Measurements from ENCODE around the gene RUVBL1.
A peak's percentile ranks its signal among the peaks of the same experiment; 100 is the strongest.

The RUVBL1 gene

DNA sequence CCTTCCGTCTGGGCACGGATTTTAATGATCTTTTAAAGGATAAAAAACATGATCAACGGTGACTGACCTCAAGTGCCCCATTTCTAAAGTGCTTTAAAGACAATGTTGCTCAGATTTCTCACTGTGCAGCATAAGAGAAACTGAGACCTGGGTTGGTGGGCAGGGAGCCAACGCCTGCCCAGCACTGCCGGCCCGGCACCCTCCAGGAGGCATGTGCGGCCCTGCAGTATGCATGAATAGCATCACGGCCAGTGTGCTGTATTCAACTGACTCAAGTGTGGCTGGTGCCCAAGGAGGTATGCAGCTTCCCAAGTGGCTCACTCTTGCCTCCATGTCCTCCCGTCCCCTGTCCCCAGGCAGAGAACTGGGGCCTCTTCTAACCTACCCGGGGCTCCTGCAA, 41.1 kb downstream of the RUVBL1 start:
- peaks cover 5 to 16% (median 7%) of the 10 kb centered on the region in 10 experiments for H3K4me1 ChIP-seq
- H4K20me1 ChIP-seq: peaks cover 0 to 94% (median 43%) of the 10 kb centered on the region in 11 experiments; a peak in 20 of 22 replicates
- no peak for TF ChIP-seq Cebpa-rat (IDR thresholded peaks at IDR 0.05)
- H3K4me3 ChIP-seq: no peak overlapping the region
- no peak overlapping the region for H3K27ac ChIP-seq
- H3K36me3 ChIP-seq: peaks cover 75 to 99% (median 92%) of the 10 kb centered on the region in 11 experiments
- H3K27me3 ChIP-seq: peaks cover 0 to 16% (median 10%) of the 10 kb centered on the region in 11 experiments; a peak in 16 of 22 replicates
- no peak overlapping the region for H3K4me2 ChIP-seq
- H3K9me3 ChIP-seq (replicated peaks in 1 of 11): no peaks in the 10 kb centered on the region
- no peak overlapping the region for H3K9ac ChIP-seq

DNA sequence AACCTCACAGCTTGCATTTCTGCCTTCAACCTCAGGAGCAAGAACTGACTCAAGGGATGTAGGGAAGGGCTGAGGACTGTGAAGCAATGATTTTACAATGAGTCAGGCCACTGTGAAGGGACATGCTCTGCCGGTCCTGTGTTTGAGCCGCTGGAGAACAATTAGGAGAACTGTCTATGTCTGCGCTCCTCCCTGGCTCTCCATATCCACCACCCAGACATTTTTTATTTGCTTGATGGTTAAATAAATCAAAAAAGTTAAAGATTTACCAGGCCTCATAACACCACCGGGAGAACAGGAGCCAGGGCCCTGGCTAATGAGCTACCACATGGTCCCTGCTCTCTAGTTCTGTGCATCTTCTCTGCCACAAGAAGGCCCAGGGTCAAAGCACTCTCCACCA, 41.8 kb downstream of the RUVBL1 start:
- Histone ChIP-seq H3K4me1 (peaks cover 12 to 23% (median 14%) of the 10 kb centered on the region in 10 experiments), H3K9me3 (replicated peaks in 1 of 11) (no peaks in the 10 kb centered on the region), H3K27me3 (peaks cover 2 to 23% (median 17%) of the 10 kb centered on the region in 11 experiments), H3K27ac (no peak overlapping the region), H3K4me3 (no peak overlapping the region), H3K36me3 (peaks cover 68 to 94% (median 85%) of the 10 kb centered on the region in 11 experiments), H3K4me2 (no peak overlapping the region), H4K20me1 (peaks cover 2 to 94% (median 47%) of the 10 kb centered on the region in 11 experiments; a peak in 20 of 22 replicates), H3K9ac (no peak overlapping the region)
- TF ChIP-seq Cebpa-rat (IDR thresholded peaks at IDR 0.05): no peak

DNA sequence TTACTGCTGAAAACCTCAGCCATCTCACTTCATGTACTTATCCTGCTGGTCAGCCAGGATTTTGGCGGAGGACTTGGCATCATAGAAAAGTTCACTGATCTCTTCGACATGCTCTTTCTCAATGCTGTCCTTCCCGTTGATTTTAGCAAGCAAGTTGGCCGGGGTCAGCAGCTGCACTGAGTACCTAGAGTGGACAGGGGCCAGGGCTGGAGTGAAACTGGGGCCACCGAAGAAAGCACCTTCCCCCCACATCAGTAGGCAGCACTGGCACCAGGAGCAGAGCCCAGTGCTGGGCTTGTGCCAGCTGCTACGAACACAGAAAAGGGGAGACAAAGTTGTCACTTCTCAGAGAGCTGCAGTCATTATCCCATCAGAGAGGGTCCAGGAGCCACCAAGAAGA, 42.4 kb downstream of the RUVBL1 start:
- peaks cover 8 to 29% (median 23%) of the 10 kb centered on the region in 11 experiments for H3K27me3 ChIP-seq
- no peak overlapping the region for H3K4me3 ChIP-seq
- H3K27ac ChIP-seq: no peak overlapping the region
- H3K9me3 ChIP-seq (replicated peaks in 1 of 11): no peaks in the 10 kb centered on the region
- H4K20me1 ChIP-seq: peaks cover 9 to 94% (median 54%) of the 10 kb centered on the region in 11 experiments; a peak in 21 of 22 replicates
- TF ChIP-seq Cebpa-rat (IDR thresholded peaks at IDR 0.05): no peak
- H3K4me2 ChIP-seq: no peak overlapping the region
- H3K36me3 ChIP-seq: peaks cover 62 to 90% (median 79%) of the 10 kb centered on the region in 11 experiments
- no peak overlapping the region for H3K9ac ChIP-seq
- peaks cover 18 to 29% (median 20%) of the 10 kb centered on the region in 10 experiments for H3K4me1 ChIP-seq

DNA sequence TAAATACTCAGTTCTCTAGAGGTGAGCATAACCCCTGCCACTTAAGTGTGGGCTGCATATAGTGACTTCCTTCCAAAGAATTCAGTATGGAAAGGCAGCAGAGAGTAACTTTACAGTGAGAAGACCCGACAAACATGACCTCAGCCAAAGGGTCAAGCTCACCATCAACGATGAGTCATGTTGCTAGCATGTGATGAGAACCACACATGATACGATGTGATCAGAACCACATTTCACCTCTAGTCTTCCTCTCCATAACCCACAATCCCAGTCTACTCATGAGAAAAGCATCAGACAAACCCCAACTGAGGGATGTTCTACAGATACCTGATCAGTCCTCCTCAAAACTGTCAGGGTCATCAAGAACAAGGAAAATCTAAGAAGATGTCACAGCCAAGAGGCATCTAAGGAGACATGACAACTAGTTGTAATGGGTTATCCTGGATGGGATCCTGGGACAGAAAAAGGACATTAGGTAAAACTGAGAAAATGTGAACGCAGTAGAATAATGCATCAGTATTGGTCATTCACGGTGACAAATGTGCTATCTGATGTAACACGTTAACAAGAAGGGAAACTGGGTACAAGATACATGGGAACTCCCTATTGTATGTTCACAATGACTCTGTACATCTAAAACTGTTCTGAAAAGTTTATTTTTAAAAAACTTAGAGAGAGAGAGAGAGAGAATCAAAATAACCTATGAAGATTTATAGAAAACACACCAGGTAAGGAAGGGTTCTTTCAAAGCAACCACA, 43.1 kb downstream of the RUVBL1 start:
- Histone ChIP-seq H3K36me3 (peaks cover 54 to 84% (median 71%) of the 10 kb centered on the region in 11 experiments), H3K9ac (no peak overlapping the region), H3K9me3 (replicated peaks in 1 of 11) (no peaks in the 10 kb centered on the region), H4K20me1 (peaks cover 16 to 94% (median 60%) of the 10 kb centered on the region in 11 experiments; a peak in 21 of 22 replicates), H3K27me3 (peaks cover 15 to 36% (median 30%) of the 10 kb centered on the region in 11 experiments), H3K4me3 (no peak overlapping the region), H3K4me2 (peak overlapping the region in 2 of 11 experiments; percentile 28 to 37; a peak in 4 of 22 replicates), H3K27ac (no peak overlapping the region), H3K4me1 (peaks cover 24 to 35% (median 27%) of the 10 kb centered on the region in 10 experiments)
- TF ChIP-seq Cebpa-rat (IDR thresholded peaks at IDR 0.05): no peak

DNA sequence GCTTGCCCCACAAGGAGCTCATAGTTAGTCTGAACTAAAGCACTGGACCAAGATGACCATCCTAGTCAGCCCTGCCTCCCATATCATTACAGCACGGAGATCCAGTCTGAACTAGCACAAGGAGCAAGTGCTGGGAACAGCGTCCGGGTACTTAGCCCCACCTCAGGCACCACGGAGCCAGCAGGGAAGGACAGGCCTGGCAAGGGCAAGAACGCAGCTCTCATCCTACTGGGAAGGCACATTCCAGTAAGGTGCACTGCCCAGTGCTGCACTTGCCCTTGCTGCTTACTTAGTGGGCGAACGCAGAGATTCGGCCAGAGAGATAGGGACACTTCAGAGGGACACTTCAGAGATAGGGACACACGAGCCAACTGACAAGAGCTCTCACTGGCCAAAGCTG, 43.8 kb downstream of the RUVBL1 start:
- Histone ChIP-seq H3K9ac (no peak overlapping the region), H3K27ac (no peak overlapping the region), H3K9me3 (replicated peaks in 1 of 11) (no peaks in the 10 kb centered on the region), H3K4me3 (no peak overlapping the region), H3K36me3 (peaks cover 48 to 82% (median 66%) of the 10 kb centered on the region in 11 experiments), H3K27me3 (peaks cover 16 to 40% (median 32%) of the 10 kb centered on the region in 11 experiments), H4K20me1 (peaks cover 23 to 94% (median 66%) of the 10 kb centered on the region in 11 experiments; a peak in 21 of 22 replicates), H3K4me1 (peaks cover 24 to 40% (median 29%) of the 10 kb centered on the region in 10 experiments), H3K4me2 (peak overlapping the region in 1 of 11 experiments; percentile 28; a peak in 1 of 22 replicates)
- TF ChIP-seq Cebpa-rat (IDR thresholded peaks at IDR 0.05): no peak

DNA sequence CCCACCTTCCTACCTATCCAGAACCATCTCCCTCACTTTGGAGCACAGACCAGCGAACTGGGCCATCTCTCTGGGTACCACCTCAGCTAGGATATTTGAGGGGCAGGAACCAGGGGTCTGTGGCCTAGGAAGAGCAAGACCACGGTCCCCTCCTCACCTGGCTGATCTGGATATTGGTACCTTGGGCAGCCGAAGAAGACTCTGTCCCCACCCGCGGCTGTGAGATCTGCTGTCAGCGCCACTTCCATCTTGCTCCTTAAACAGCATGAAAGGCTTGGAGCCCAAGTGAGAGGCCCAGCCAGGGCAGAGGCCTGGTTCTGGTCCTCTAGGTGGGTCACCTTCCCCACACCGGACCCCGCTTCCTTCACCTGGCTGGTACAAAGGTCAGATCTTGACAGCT, 44.7 kb downstream of the RUVBL1 start:
- Histone ChIP-seq H3K36me3 (peaks cover 38 to 78% (median 65%) of the 10 kb centered on the region in 11 experiments), H3K4me3 (no peak overlapping the region)

DNA sequence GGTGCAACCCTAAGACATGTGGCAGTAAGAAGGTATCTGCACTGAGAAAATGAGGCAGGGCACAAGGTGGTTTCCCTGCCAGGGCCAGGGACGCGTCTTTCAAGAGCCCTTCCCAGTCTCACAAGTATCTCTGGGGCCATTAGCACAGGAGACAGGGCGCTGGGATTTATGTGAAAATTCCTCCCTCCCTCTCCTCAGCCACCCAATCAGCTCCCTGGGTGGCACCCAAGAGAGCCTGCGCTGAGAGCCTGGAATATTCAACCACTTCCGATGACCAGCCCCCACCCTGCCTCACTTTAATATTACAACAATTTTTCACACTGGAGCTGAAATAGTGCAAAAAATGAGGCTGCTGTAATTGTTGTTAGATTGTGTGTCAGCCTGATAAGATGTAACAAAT, 45.3 kb downstream of the RUVBL1 start:
- Histone ChIP-seq H4K20me1 (peaks cover 38 to 97% (median 78%) of the 10 kb centered on the region in 11 experiments; a peak in 21 of 22 replicates), H3K9ac (no peak overlapping the region), H3K4me2 (peak overlapping the region in 5 of 11 experiments; percentile 74 to 89 (median 86); a peak in 4 of 22 replicates), H3K9me3 (replicated peaks in 1 of 11) (no peaks in the 10 kb centered on the region), H3K27me3 (peaks cover 16 to 40% (median 32%) of the 10 kb centered on the region in 11 experiments), H3K27ac (no peak overlapping the region), H3K4me3 (no peak overlapping the region), H3K36me3 (peaks cover 33 to 78% (median 63%) of the 10 kb centered on the region in 11 experiments), H3K4me1 (peaks cover 25 to 48% (median 35%) of the 10 kb centered on the region in 10 experiments)
- no peak for TF ChIP-seq Cebpa-rat (IDR thresholded peaks at IDR 0.05)

More for the DNA sequence above, 44.7 kb downstream of the RUVBL1 start:
- Histone ChIP-seq H3K9me3 (replicated peaks in 1 of 11) (no peaks in the 10 kb centered on the region), H3K4me1 (peaks cover 25 to 42% (median 30%) of the 10 kb centered on the region in 10 experiments), H3K27ac (no peak overlapping the region), H3K9ac (0 out of 22 replicates have a peak overlapping the region, but pooled peaks of 1 of the 11 experiments have one; percentile 19), H3K27me3 (peaks cover 16 to 40% (median 32%) of the 10 kb centered on the region in 11 experiments), H3K4me2 (no peak overlapping the region), H4K20me1 (peaks cover 32 to 96% (median 72%) of the 10 kb centered on the region in 11 experiments; a peak in 21 of 22 replicates)
- TF ChIP-seq Cebpa-rat (IDR thresholded peaks at IDR 0.05): no peak

DNA sequence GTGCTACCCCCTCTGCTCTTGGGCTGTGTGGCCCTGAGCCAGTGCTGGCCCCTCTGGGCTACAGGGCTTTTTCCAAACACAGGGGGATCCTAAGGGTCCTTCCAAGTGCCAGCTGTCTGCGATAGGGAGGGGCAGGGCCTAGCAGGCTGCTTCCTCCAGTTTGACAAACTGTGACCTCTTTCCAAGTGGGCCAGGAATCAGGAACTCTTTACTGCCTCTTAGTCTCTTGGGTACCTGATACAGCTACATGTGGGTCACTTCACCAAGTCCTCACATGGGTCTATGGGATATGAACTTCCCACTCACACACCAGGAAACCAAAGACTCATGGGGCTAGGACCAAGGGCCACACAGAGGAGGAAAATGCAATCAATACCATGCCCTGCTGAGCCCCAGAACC, 45.9 kb downstream of the RUVBL1 start:
- peak overlapping the region; percentile 74 to 93 (median 85) for H3K4me2 ChIP-seq
- peaks cover 31 to 78% (median 63%) of the 10 kb centered on the region in 11 experiments for H3K36me3 ChIP-seq
- no peaks in the 10 kb centered on the region for H3K9me3 ChIP-seq (replicated peaks in 1 of 11)
- H3K27me3 ChIP-seq: peaks cover 16 to 40% (median 32%) of the 10 kb centered on the region in 11 experiments
- no peak for TF ChIP-seq Cebpa-rat (IDR thresholded peaks at IDR 0.05)
- H3K4me3 ChIP-seq: no peak overlapping the region
- H4K20me1 ChIP-seq: peaks cover 44 to 99% (median 84%) of the 10 kb centered on the region in 11 experiments; a peak in 21 of 22 replicates
- peak overlapping the region in 2 of 11 experiments; percentile 19 to 53; a peak in 3 of 22 replicates for H3K27ac ChIP-seq
- H3K4me1 ChIP-seq: peaks cover 25 to 54% (median 36%) of the 10 kb centered on the region in 10 experiments
- H3K9ac ChIP-seq: peak overlapping the region in 4 of 11 experiments; percentile 7 to 48 (median 24); a peak in 4 of 22 replicates

Data from BLaER1 treated with 17β-estradiol and CSF1 and Interleukin-3, amounts not matched to agents 10 nM and 100 nM (cell line).